ENCODE data around the gene PDIA4.
A peak's percentile ranks its signal among the peaks of the same experiment; 100 is the strongest.
"Not testable (repeated sequence)": the region's sequence is repeated elsewhere in the genome, so short reads cannot be mapped to it uniquely, and the experiment has no call there.

PDIA4 gene

GRCh38 chr7:149003018-149003417 is 25.3 kb downstream of the PDIA4 start:
- no peak for DNase-seq (ENCODE audit: low spot score)

- no peak for DNase-seq (ENCODE audit: low spot score)
These were observed 25.7 kb downstream of the PDIA4 start for GRCh38 chr7:149002604-149003003.

GRCh38 chr7:149001427-149002068 is 26.8 kb downstream of the PDIA4 start:
- DNase-seq (ENCODE audit: low spot score), result no peak

- no peak for DNase-seq (ENCODE audit: low spot score)
These were observed 27.3 kb downstream of the PDIA4 start for GRCh38 chr7:149000961-149001360.

- no peak for DNase-seq (ENCODE audit: low spot score)
These were observed 29.1 kb downstream of the PDIA4 start for GRCh38 chr7:148999192-148999591.

- DNase-seq (ENCODE audit: low spot score), result no peak
These were observed 30.8 kb downstream of the PDIA4 start for GRCh38 chr7:148997497-148997896.

- DNase-seq (ENCODE audit: low spot score), result no peak
These were observed 33.7 kb downstream of the PDIA4 start for GRCh38 chr7:148994576-148994975.

GRCh38 chr7:148993193-148993592 is 35.1 kb downstream of the PDIA4 start:
- no peak for DNase-seq (ENCODE audit: low spot score)

GRCh38 chr7:148991536-148991935 is 36.8 kb downstream of the PDIA4 start:
- DNase-seq (ENCODE audit: low spot score), result no peak

- DNase-seq (ENCODE audit: low spot score), result no peak
These were observed 40.4 kb downstream of the PDIA4 start for GRCh38 chr7:148987751-148988512.

GRCh38 chr7:148987010-148987750 is 41.1 kb downstream of the PDIA4 start:
- DNase-seq (ENCODE audit: low spot score), result peak; percentile 85

GRCh38 chr7:148986742-148987009 is 41.6 kb downstream of the PDIA4 start:
- DNase-seq (ENCODE audit: low spot score), result no peak

GRCh38 chr7:148983200-148984146 is 44.8 kb downstream of the PDIA4 start:
- DNase-seq (ENCODE audit: low spot score), result no peak

GRCh38 chr7:148982654-148983199 is 45.6 kb downstream of the PDIA4 start:
- no peak for DNase-seq (ENCODE audit: low spot score)

GRCh38 chr7:148979827-148980226 is 48.5 kb downstream of the PDIA4 start:
- no peak for DNase-seq (ENCODE audit: low spot score)

- not testable (repeated sequence) for DNase-seq (ENCODE audit: low spot score)
These were observed 49.2 kb downstream of the PDIA4 start for GRCh38 chr7:148979072-148979471.

- DNase-seq (ENCODE audit: low spot score), result no peak
These were observed 50.2 kb downstream of the PDIA4 start for GRCh38 chr7:148978091-148978490.

- no peak for DNase-seq (ENCODE audit: low spot score)
These were observed 52.4 kb downstream of the PDIA4 start for GRCh38 chr7:148975896-148976295.

- no peak for DNase-seq (ENCODE audit: low spot score)
These were observed 55.0 kb downstream of the PDIA4 start for GRCh38 chr7:148973256-148973655.

- DNase-seq (ENCODE audit: low spot score), result no peak
These were observed 55.9 kb downstream of the PDIA4 start for GRCh38 chr7:148972375-148972774.

- no peak for DNase-seq (ENCODE audit: low spot score)
These were observed 60.7 kb downstream of the PDIA4 start for GRCh38 chr7:148967602-148968001.

- DNase-seq (ENCODE audit: low spot score), result no peak
These were observed 61.3 kb downstream of the PDIA4 start for GRCh38 chr7:148967032-148967372.
